Lower leg skin (tissue), 3 donors: ENCODE results near the gene SSR4.

Experiments used
- POLR2A ChIP-seq, 2 donors: fragments of 450-650 bp; IDR thresholded peaks; one replicate each; pipeline ENCODE4 v1.6.1; 2016 to 2017; ENCODE audit warnings: antibody characterized with exemption in 2 of 2, mild to moderate bottlenecking in 1 of 2, moderate library complexity in 1 of 2
- TF ChIP-seq, protein P1 (sequence below), 3 donors: fragments of 450-650 bp; IDR thresholded peaks; one replicate each; pipeline ENCODE4 v1.5.1; 2016; ENCODE audit warnings: antibody characterized with exemption in 3 of 3, mild to moderate bottlenecking in 3 of 3, moderate library complexity in 2 of 3

- TF ChIP-seq, protein P1, sequence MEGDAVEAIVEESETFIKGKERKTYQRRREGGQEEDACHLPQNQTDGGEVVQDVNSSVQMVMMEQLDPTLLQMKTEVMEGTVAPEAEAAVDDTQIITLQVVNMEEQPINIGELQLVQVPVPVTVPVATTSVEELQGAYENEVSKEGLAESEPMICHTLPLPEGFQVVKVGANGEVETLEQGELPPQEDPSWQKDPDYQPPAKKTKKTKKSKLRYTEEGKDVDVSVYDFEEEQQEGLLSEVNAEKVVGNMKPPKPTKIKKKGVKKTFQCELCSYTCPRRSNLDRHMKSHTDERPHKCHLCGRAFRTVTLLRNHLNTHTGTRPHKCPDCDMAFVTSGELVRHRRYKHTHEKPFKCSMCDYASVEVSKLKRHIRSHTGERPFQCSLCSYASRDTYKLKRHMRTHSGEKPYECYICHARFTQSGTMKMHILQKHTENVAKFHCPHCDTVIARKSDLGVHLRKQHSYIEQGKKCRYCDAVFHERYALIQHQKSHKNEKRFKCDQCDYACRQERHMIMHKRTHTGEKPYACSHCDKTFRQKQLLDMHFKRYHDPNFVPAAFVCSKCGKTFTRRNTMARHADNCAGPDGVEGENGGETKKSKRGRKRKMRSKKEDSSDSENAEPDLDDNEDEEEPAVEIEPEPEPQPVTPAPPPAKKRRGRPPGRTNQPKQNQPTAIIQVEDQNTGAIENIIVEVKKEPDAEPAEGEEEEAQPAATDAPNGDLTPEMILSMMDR (IDR thresholded peaks at IDR 0.05) = no peak
- TF ChIP-seq POLR2A (IDR thresholded peaks at IDR 0.05) = no peak
Observed at GRCh38 chrX:153800746-153801145, 6.3 kb downstream of the SSR4 start.
